Measurements from ENCODE around the gene ASCC3.

Gene ASCC3

DNA sequence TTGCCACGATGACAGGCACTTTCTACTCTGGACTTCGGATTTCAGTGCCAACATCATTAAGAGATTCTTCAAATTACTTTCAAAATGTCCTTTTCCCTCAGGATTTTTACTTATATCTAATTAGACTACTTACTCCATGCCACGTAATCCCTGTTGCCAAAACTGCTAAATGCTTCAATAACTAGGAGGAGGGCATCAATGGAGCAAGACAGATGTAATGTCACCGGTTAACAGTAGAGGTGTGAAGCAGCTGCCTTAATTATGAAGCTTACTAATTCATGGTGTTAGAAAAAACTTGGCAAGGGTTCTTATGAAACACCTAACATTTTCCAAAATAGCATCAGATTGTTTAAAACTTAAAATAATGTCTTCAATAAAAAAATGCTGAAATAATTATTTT is 305.2 kb downstream of the ASCC3 start:
- no peak for DNase-seq (ENCODE audit: low read depth)

DNA sequence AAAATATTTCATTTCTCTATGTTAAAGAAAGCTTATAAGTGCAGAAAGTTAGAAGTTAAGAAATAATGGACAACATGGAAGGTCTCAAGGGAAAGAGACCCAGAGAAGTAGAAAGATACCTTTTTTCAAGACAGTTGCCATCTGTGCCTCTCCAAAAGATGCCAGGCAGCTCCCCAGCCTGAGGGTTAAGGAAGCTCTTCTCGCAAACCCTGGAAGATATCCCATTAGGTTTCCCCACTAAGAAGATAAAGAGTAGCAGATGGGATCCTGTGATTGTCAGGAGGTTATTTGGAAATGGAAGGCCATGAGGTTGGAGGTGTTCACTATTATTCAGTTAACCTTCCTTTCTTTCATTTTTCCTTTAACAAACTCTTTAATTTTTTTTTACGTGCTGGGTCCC is 306.3 kb downstream of the ASCC3 start:
- DNase-seq (ENCODE audit: low read depth) = no peak

DNA sequence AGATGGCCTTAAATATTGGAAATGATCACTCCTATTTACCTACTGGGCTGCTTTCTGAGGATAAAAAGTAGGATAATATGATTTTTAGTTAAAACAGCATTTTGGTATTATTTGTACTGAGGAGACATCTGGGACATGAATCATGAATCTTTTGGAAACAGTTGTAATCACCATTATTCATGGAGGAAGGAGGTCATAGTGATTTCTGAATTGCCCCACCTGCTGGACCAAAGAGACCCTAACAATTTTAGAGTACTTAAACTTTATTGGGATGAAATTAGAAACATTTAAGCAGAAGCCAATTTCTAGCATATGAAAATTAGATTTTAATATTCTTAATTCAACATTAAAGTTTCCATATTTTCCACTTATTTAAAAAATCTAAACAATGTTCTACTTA is 308.0 kb downstream of the ASCC3 start:
- no peak for DNase-seq (ENCODE audit: low read depth)

- no peak for DNase-seq (ENCODE audit: low read depth)
Measured at GRCh38 chr6:100568255-100568654, 312.9 kb downstream of the ASCC3 start.

DNA sequence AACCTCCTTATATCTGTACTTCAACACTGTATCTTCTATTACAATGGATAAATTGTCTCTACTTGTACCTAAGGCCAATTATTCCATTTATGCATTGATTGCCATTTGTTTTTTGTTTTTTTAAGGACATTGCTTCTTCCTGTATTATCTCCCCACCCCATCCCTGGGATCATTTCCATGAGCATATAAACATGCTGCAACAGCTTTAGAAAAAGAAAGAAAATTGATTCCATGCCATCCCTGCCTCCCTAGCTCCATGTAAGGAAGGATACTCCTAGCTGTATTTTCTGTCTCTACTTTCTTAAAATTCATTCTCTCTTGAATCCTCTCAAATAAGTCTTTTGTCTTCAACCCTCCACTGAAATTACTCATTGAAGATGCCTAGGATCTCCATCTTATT is 314.6 kb downstream of the ASCC3 start:
- no peak for DNase-seq (ENCODE audit: low read depth)

DNA sequence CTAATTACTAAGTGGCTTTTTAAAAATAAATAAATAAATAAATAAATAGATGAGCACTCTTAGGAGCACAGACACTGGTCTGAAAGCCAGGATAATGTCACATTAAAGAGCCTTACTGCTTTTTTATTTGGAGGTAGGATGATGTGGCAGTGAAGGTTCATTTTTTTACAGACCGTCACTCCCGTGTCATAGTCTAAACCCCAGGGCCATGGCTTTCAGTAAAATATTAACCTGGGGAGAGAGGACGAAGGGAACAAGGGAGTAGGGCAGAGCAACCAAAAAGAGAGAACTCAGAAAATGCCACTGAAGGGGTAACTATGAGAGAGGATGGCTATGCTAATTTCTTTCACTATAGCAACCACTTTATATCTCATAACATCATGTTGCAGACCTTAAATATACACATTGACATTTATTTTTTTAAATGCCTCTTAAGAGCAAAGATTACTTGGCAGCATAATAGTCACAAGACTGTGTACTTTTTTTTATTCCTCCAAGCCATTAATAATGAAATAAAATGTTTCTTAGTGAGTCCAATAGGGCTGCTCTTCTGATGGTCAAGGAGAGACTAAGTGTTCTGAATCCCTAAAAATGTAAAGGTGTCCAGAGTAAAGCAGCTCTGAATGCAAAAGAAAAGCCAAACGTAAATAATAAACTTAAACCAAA is 315.6 kb downstream of the ASCC3 start:
- no peak for DNase-seq (ENCODE audit: low read depth)

DNA sequence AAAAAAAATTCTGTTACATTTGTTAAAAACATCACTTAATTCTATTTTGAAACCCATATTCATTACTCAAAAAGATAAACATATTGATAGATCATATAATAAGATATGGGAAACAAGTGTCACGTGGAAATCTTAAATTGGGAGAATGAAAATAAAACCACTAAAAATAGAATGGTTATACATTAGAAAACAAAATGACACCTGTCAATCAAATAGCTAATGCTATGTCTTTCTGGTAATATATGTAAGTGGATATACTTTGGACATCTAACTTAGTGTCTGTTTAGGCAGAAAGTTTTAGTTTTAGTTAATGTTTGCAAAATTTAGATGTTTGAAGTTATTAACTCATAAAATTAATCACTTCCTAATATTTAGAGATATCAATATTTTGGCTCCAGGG is 321.3 kb downstream of the ASCC3 start:
- no peak for DNase-seq (ENCODE audit: low read depth)

GRCh38 chr6:100554228-100554627 is 326.9 kb downstream of the ASCC3 start:
- no peak for DNase-seq (ENCODE audit: low read depth)

DNA sequence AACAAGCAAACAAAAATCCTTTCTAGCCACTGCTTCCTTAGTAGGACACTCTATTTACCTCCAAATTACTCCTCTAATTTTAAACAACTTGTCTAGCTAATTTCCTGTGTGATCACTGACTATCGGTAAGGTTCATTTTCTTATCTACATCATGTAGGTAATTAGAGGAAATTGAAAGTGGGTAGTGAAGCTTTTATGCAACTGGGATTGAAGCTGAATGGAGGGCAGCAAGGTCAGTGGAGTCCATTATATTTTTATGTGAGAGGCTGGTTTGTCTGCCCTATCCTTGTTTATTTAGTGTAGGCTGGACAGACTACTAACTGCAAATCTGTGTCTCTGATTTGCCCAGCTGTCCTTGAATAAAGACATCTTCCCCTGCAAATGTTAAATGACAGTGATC is 327.9 kb downstream of the ASCC3 start:
- DNase-seq (ENCODE audit: low read depth) = no peak

- no peak for DNase-seq (ENCODE audit: low read depth)
Measured at GRCh38 chr6:100549406-100550167, 331.5 kb downstream of the ASCC3 start.

GRCh38 chr6:100538086-100538485 is 343.0 kb downstream of the ASCC3 start:
- DNase-seq (ENCODE audit: low read depth) = no peak

DNA sequence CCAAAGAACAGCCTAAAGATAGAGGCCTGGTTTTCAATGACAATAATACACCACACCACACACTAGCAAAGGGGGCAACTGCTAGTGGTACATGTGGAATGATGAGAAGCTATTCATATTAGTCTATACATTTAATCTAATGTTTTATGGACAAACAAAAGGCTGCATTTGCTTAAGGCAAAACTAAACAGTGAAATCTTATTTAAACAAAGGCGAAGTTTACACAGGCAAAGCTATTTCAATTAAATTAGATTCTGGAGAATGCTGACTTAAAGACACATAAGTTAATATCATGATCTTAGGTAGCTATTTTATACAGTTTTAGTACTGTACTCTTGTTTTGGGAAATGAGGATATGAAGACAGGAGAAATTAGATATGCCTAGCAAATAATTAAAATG is 362.5 kb downstream of the ASCC3 start:
- no peak for DNase-seq (ENCODE audit: low read depth)

GRCh38 chr6:100517633-100518032 is 363.5 kb downstream of the ASCC3 start:
- DNase-seq (ENCODE audit: low read depth) = no peak

GRCh38 chr6:100517106-100517505 is 364.0 kb downstream of the ASCC3 start:
- no peak for DNase-seq (ENCODE audit: low read depth)

- DNase-seq (ENCODE audit: low read depth) = no peak
Measured at GRCh38 chr6:100514660-100515059, 366.5 kb downstream of the ASCC3 start.

GRCh38 chr6:100512203-100512862 is 368.8 kb downstream of the ASCC3 start:
- DNase-seq (ENCODE audit: low read depth) = no peak

GRCh38 chr6:100509101-100509500 is 372.0 kb downstream of the ASCC3 start:
- no peak for DNase-seq (ENCODE audit: low read depth)

- no peak for DNase-seq (ENCODE audit: low read depth)
Measured at GRCh38 chr6:100506651-100507050, 374.5 kb downstream of the ASCC3 start.

DNA sequence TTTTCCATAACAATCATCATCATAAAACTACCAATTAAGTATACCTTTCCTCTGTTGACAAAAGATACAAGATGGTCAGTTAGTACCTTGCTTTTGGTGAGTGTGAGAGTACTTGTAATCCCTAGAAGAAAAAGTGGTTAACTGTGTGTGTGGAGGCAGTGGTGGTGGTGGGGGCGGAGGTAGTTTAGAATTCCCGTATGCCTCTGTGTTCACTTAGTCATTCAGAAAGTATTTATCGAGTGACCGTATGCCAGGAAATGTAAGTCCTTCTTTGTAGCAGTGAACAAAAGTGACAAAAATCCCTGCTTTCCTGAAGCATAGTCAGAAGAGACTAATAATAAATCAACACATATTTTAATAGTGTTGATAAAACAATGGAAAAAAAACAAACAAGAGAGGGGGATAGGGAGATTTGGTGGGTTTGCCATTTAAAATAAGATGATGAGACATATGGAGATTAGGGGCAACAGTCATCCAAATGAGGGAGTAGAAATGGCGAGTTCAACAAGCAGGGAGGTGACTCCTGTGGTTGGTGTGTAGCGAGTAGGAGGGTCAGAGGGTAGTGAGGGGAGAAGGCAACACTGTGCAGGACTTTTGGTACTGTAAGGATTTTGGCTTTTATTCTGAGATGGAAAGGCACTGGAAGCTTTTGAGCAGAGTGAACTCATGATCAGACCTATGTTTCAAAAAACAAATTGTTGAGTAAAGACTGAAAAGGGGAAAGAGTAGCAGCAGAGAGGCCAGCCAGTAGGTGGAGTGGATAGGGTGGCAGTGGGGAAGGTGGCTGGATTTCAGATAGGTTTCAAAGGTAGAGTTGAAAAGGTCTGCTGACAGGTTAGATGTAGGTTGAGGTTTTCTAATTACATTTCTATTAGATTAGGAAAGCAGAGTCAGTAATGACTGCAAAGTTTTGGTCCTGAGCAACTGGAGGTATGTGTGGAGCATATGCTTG is 376.1 kb downstream of the ASCC3 start:
- no peak for DNase-seq (ENCODE audit: low read depth)

- no peak for DNase-seq (ENCODE audit: low read depth)
Measured at GRCh38 chr6:100503043-100503705, 378.0 kb downstream of the ASCC3 start.

- DNase-seq (ENCODE audit: low read depth) = no peak
Measured at GRCh38 chr6:100493206-100493888, 387.8 kb downstream of the ASCC3 start.
